Right lobe of liver (tissue), 4 donors: ENCODE measurements around the gene MOCS1.

Experiments
- POLR2A ChIP-seq: fragments of 450-650 bp; IDR thresholded peaks from one replicate; pipeline ENCODE4 v1.6.1; 2017; ENCODE audit warnings: antibody characterized with exemption, mild to moderate bottlenecking
- TF ChIP-seq, protein P1 (sequence below), 4 donors: fragments of 200-600 bp in 3 of 4; fragments of 450-650 bp in 1 of 4; IDR thresholded peaks; one replicate each; pipeline versions ENCODE4 v1.5.1 to v1.8.0; 2016 to 2022; ENCODE audit warnings: antibody characterized with exemption in 4 of 4, mild to moderate bottlenecking in 2 of 4
- donor health status: DM: no; HTN: no; CAD: no.
- donor health status: DM: no; HTN: no; CAD: no.
- donor health status: DM: no; HTN: yes; CAD: no.

DNA sequence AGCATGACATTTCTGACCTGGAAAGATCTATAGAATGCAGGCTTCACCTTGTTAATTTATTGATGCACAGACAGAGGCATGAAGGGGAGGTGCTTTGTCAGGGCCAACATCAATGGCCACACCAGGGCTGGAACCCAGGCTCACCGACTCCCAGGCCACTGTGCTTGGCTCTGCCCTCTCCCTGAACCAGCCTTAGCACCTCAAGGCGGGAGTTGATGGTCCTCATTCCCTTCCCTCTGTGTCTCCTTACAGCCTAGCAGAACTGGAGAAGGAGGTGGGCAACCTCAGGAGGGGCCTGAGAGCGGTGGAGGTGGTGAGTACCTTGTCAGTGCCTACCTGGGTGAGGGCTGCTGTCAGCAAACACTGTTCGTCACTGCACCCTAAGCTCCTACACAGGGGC is 35.6 kb downstream of the MOCS1 start:
- no peak for TF ChIP-seq POLR2A
- TF ChIP-seq, protein P1, sequence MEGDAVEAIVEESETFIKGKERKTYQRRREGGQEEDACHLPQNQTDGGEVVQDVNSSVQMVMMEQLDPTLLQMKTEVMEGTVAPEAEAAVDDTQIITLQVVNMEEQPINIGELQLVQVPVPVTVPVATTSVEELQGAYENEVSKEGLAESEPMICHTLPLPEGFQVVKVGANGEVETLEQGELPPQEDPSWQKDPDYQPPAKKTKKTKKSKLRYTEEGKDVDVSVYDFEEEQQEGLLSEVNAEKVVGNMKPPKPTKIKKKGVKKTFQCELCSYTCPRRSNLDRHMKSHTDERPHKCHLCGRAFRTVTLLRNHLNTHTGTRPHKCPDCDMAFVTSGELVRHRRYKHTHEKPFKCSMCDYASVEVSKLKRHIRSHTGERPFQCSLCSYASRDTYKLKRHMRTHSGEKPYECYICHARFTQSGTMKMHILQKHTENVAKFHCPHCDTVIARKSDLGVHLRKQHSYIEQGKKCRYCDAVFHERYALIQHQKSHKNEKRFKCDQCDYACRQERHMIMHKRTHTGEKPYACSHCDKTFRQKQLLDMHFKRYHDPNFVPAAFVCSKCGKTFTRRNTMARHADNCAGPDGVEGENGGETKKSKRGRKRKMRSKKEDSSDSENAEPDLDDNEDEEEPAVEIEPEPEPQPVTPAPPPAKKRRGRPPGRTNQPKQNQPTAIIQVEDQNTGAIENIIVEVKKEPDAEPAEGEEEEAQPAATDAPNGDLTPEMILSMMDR (IDR thresholded peaks at IDR 0.05): no peak
